Femur (tissue), 1 donor: ENCODE data around the gene SPATA31C2.
"Not testable (repeated sequence)": the region's sequence is repeated elsewhere in the genome, so short reads cannot be mapped to it uniquely, and the experiment has no call there.

Source experiments
- DNase-seq: peaks from one replicate; pipeline ENCODE4 v3.0.0-alpha.2; 2017

The SPATA31C2 gene

DNA sequence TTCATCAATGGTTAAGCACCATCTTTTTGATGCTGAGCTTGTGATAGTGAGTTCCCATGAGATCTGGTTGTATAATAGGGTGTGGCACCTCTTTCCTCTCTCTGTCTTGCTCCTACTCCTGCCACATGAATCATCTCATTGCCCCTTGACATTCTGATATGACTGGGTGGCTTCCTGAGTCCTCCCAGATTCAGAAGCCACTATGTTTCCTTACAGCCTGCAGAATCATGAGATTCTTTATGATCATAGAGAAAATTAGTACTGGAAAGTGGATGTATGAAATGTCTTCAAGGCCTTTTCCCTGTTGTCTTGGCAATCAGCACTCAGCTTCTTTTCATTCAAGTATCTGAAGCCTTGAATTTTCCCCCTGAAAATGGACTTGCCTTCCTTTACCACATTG lies 14.9 kb downstream of the SPATA31C2 start:
- DNase-seq, result not testable (repeated sequence)

- DNase-seq, result not testable (repeated sequence)
Observed at GRCh38 chr9:88118121-88118520, 20.2 kb downstream of the SPATA31C2 start.

DNA sequence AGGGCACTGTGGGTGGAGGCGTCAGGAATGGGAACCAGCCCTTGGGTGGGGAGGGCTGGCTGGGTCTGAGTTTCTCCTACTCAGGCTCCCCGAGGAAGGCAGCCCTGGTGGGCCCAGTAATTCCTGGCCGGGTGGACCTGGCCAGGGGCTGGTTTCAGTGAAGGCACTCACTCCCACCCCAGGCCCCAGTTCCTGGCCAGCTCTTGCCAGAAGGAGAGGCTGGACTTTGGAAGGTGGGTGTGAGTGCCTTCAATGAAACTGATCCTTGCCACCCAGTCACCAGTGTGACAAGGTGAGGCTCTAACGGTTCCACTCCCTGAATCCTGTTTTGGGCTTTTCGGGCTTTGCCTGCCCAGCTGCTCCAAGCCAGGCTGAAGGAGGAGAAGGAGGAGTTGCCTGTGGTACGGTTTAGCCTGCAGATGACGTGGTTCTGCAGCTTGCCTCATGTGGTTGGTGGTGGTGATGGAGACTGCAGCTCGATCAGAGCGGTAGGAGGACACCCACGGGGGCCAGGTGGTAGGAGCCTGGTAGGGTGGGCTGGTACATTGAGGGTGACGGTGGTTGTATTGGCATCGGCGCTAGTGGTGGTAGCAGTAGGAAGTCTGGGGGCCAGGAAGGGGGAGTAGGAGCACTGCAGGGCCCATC lies 23.2 kb downstream of the SPATA31C2 start:
- not testable (repeated sequence) for DNase-seq

GRCh38 chr9:88114283-88114967 lies 23.9 kb downstream of the SPATA31C2 start:
- DNase-seq, result not testable (repeated sequence)

DNA sequence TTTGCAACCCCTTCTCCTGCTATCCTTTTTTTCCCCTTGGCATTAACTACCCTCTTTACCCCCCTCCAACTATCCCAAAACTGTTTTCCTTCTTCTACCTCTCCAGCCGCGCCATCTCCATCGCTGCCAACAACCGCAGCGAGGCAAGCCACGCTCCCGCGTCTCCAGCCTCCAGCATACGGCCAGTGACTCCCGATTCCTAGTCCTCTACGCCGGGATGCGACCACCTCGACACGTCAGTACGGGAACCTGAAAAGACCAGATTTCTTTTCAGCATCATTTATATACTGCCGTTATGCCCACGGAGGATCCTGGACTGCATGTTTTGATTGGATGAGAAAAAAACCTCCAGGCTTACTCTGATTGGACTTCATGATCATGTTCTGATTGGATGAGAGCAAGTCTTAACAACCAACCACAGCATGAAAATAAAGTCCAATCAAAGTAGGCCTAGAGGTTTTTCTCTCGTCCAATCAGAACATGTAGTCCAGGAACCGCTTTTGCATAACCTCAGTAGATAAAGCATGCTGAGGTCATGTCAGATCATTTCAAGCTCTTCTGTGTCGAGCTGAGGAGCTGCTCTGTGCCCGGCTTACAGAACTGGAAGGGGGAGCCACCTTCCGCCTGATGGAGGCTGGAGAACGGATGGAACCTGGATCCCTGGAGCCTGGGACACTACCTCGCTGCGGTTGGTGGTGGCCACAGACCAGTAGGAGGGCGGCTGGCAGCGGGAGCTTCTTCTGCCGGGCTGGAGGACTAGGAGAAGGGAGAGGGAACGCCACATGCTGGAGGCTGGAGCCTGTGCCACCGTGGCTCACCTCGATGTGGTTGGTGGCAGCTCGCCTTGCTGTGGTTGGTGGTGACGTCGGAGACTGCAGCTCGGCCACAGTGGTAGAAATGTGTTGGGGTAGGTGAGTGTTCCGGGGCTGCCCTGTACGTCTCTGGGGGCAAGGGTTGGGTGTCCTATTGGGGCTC lies 24.8 kb downstream of the SPATA31C2 start:
- DNase-seq, result not testable (repeated sequence)

DNA sequence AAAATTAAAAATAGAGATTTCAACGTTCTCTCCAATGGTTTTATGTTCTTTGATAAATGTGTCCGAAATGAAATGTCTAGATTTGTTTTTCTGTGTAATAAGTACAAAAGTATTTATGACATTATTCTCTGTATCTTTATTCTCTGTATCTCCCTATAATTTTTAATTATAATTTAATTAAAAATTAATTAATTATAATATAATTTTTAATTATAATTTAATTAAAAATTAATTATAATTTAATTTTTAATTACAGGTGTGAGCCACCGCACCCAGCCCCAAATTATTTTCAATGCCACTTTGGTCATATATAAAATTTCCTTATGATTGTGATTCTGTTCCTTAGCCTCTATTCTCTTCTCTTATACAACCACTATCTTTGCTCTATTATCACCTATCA lies 28.2 kb downstream of the SPATA31C2 start:
- no peak for DNase-seq

DNA sequence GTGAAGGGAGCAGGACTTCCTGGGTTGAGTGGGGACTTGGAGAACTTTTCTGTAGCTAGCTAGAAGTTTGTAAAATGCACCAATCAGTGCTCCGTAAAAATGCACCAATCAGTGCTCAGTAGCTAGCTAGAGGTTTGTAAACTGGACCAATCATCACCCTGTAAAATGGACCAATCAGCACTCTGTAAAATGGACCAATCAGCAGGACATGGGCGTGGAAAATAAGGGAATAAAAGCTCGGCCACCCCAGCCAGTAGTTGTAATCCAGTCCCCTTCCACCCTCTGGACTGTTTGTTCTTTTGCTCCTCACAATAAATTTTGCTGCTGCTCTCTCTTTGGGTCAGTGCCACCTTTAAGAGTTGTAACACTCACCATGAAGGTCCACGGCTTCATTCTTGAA lies 29.5 kb downstream of the SPATA31C2 start:
- no peak for DNase-seq

- peak; percentile 43 for DNase-seq
Observed at GRCh38 chr9:88106492-88106891, 31.8 kb downstream of the SPATA31C2 start.

DNA sequence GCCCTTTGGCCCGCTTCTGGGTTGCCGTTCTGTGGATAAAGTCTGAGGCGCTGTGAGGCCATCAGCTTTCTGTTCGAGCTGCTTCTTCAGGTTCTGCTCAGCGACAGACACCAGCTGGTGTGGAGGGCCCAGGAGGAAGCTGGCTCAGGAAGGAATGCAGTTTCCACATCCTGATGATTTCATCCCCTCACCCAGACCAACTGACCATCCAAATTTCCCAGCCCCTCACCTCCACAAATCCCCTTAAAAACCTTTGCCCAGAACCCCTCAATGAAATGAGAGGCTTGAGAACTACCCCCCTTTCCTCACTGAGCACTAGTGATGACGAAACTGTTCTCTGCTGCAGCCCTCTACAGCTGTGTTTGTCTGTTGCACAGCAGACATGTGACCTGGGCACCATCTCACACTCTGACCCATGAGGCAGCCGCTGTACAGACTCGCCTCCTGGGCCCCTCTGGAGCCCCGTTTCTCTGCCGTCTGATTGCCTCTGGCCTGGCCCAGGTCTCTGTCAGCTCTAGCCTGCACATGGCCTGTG lies 45.4 kb downstream of the SPATA31C2 start:
- DNase-seq, result no peak

DNA sequence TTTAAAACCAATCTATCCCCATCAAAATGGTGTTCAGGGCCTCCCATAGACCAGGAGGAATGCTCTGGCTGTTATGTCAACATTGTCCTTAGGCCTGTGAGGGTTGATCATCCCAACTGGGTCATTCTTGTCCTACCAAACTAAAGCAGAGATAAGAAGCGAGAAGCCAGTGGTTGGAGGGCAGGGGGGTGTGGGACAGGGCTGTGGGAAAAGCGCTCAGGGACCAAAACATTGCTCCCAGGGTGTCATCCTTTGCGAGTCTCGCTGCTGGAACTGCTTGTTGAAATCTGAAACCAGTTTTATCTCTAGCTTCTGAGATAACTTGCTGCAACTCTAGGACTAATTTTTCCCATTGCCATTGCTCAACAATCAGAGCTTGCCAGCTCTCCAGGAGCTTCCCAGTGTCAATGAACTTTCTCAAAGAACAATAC lies 48.1 kb downstream of the SPATA31C2 start:
- DNase-seq, result no peak

GRCh38 chr9:88087906-88088305 lies 50.4 kb downstream of the SPATA31C2 start:
- no peak for DNase-seq

GRCh38 chr9:88085476-88085875 lies 52.8 kb downstream of the SPATA31C2 start:
- no peak for DNase-seq

DNA sequence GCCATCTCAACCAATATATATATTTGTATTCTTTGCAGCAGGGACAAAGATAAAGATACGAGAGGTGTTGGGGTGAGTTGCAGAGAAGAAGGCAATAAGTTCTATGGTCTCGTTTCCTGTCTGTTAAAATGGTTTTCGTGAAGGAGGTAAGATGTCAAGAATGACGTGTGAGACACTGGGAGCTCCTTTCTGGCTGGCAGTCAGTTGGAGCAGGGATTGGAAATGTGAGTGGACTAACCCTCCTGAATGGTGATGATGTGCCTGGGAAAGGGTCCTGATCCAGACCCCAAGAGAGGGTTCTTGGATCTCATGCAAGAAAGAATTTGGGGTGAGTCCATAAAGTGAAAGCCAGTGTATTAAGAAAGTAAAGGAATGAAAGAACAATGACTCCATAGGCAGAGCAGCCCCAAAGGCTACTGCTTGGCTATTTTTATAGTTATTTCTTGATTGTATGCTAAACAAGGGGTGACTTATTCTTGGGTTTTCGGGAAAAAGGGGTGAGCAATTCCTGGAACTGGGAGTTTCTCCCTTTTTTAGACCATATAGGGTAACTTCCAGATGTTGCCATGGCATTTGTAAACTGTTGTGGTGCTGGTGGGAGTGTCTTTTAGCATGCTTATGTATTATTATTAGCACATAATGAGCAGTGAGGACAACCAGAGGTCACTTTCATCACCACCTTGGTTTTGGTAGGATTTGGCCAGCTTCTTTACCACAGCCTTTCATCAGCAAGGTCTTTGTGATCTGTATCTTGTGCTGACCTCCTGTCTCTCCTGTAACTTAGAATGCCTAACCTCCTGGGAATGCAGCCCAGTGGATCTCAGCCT lies 53.7 kb downstream of the SPATA31C2 start:
- peak; percentile 44 for DNase-seq
